Left lung (tissue), 14 donors: Measurements from ENCODE around the gene ZNF490. TPM values are rescaled to one million over a fixed set of nuclear protein-coding genes. Genes with fewer than 3 reads are reported as not detected.
A peak's percentile ranks its signal among the peaks of the same experiment; 100 is the strongest.

ENCODE experiments used
- ATAC-seq: fragments of 200-7000 bp; cut with Tn5 transposase; one replicate; pipeline ENCODE4 v1.9.1; 2020; ENCODE audit warnings: moderate library complexity
- DNase-seq, 4 donors: peaks; one replicate each; pipeline ENCODE4 v3.0.0-alpha.2; 2013 to 2020
- H3K27ac ChIP-seq, 2 donors: fragments of 200-600 bp; sonication (generic) in 1 of 2; one replicate each; pipeline versions ENCODE4 v1.5.0 to v1.8.0; 2020 to 2021
- H3K27me3 ChIP-seq, 2 donors: fragments of 200-600 bp; sonication (generic) in 1 of 2; one replicate each; pipeline versions ENCODE4 v1.5.0 to v1.8.0; 2020 to 2021
- H3K36me3 ChIP-seq, 2 donors: fragments of 200-600 bp; sonication (generic) in 1 of 2; one replicate each; pipeline versions ENCODE4 v1.5.0 to v1.8.0; 2020 to 2021
- H3K4me1 ChIP-seq, 2 donors: fragments of 200-600 bp; one replicate each; pipeline ENCODE4 v1.8.0; 2021
- H3K4me3 ChIP-seq, 2 donors: fragments of 200-600 bp; sonication (generic) in 1 of 2; one replicate each; pipeline versions ENCODE4 v1.5.0 to v1.8.0; 2020 to 2021; ENCODE audit warnings: mild to moderate bottlenecking in 1 of 2
- H3K9me3 ChIP-seq, 2 donors: fragments of 200-600 bp; sonication (generic) in 1 of 2; one replicate each; pipeline versions ENCODE4 v1.5.0 to v1.8.0; 2020 to 2021
- CTCF ChIP-seq, 2 donors: fragments of 200-600 bp; sonication (generic) in 1 of 2; IDR thresholded peaks; one replicate each; pipeline versions ENCODE4 v1.5.0 to v1.8.0; 2021; ENCODE audit warnings: antibody characterized with exemption in 2 of 2
- intact Hi-C, 2 donors: fragments of 100-400 bp; cut with DNase I; formaldehyde crosslinking; loops; one replicate each; pipeline versions ENCODE4 v1.11.2 to v1.14.2; 2022
- long read RNA-seq, 12 donors: library from polyadenylated mRNA in 2 of 12; unstranded in 2 of 12; transcript quantifications; one replicate each; pipeline ENCODE4 v2.0.0 and lab custom pipeline, GENCODE V29; 2019 to 2026
- polyA plus RNA-seq, 6 donors: library from polyadenylated mRNA; unstranded; fragments of 120-200 nt; gene quantifications; one replicate each; pipeline ENCODE4 v1.2.1, GENCODE V29; 2013; ENCODE audit not compliant: insufficient read length in 6 of 6
- total RNA-seq, 2 donors: library from RNA; stranded (reverse); fragmentation: NEBNext Ultra II Directional; extraction: Animal tissue kit (Norgen Biotek cat#: 25700); gene quantifications; one replicate each; pipeline ENCODE4 v1.2.1, GENCODE V29; 2021
- donor health status: DM: no; HTN: yes; CAD: no.
- donor health status: DM: no; HTN: no; CAD: no.

The ZNF490 gene
- total RNA-seq = 10 to 100 TPM in 1 of 2 donors, 1 to 10 TPM in 1; 9.2 to 11.7 TPM
- 1 to 10 TPM; 5.1 to 6.0 (median 5.4) TPM for polyA plus RNA-seq
- long read RNA-seq, donor 1, full-length matches to known transcripts = 2 of 2 reads
- long read RNA-seq, donor 1, partial matches to known transcripts = 0 of 2 reads
- long read RNA-seq, donor 1, other reads (novel, unspliced or antisense) = 0 of 2 reads
- long read RNA-seq, donor 2, partial matches to known transcripts = 0 of 1 reads
- long read RNA-seq, donor 2, other reads (novel, unspliced or antisense) = 0 of 1 reads
- long read RNA-seq, donor 3 = 0 reads
- long read RNA-seq, donor 4, partial matches to known transcripts = 0 of 1 reads
- long read RNA-seq, donor 4, other reads (novel, unspliced or antisense) = 0 of 1 reads
- long read RNA-seq, donor 5, full-length matches to known transcripts = 1 of 9 reads
- long read RNA-seq, donor 5, partial matches to known transcripts = 8 of 9 reads
- long read RNA-seq, donor 5, other reads (novel, unspliced or antisense) = 0 of 9 reads
- long read RNA-seq, donor 6, full-length matches to known transcripts = 1 of 1 reads
- long read RNA-seq, donor 6, partial matches to known transcripts = 0 of 1 reads
- long read RNA-seq, donor 6, other reads (novel, unspliced or antisense) = 0 of 1 reads
- long read RNA-seq, donor 7, partial matches to known transcripts = 67 of 67 reads
- long read RNA-seq, donor 7, other reads (novel, unspliced or antisense) = 0 of 67 reads
- long read RNA-seq, donor 8 = 0 reads
- long read RNA-seq, donor 9 = 0 reads
- long read RNA-seq, donor 10 = 0 reads
- long read RNA-seq, donor 11 = 0 reads
- long read RNA-seq, donor 12 = 0 reads

GRCh38 chr19:12610540-12611360 is at the start of gene ZNF490, which contains the start of gene ZNF791:
Gene ZNF490 (minus strand): TSS chr19:12610813. CDS start chr19:12610680, 133 bp downstream.
Gene ZNF791 (plus strand): TSS chr19:12610920. CDS start chr19:12611080, 160 bp downstream.
- no peaks in the 10 kb centered on the region for H3K9me3 ChIP-seq
- no peak for TF ChIP-seq CTCF (IDR thresholded peaks at IDR 0.05)
- peak within 1 kb of the TSS; percentile 96 to 97 for H3K27ac ChIP-seq
- peak; percentile 96 to 98 (median 97) for DNase-seq
- H3K4me1 ChIP-seq = peaks cover 11 to 55% of the 10 kb centered on the region in 2 donors
- peak within 1 kb of the TSS; percentile 94 to 97 for H3K4me3 ChIP-seq
- ATAC-seq = peak; percentile 99
- H3K36me3 ChIP-seq = peaks cover 0 to 19% of the 10 kb centered on the region in 2 donors
- no peaks in the 10 kb centered on the region for H3K27me3 ChIP-seq
- intact Hi-C loops = no loop called here

- Histone ChIP-seq H3K36me3 (peaks cover 0 to 100% of the 10 kb centered on the region in 2 donors), H3K4me3 (no peak overlapping the region), H3K27me3 (no peaks in the 10 kb centered on the region), H3K4me1 (no peaks in the 10 kb centered on the region), H3K27ac (no peak overlapping the region), H3K9me3 (no peaks in the 10 kb centered on the region)
- ATAC-seq (no peak), DNase-seq (no peak)
- no peak for TF ChIP-seq CTCF (IDR thresholded peaks at IDR 0.05)
- intact Hi-C loops = no loop called here
These were observed 47.4 kb upstream of the ZNF490 start for GRCh38 chr19:12657966-12658365.

GRCh38 chr19:12656899-12657571 is 46.4 kb upstream of the ZNF490 start:
- H3K4me1 ChIP-seq = no peaks in the 10 kb centered on the region
- intact Hi-C loops = no loop called here
- ATAC-seq (no peak), DNase-seq (no peak)
- TF ChIP-seq CTCF (IDR thresholded peaks at IDR 0.05) = no peak
- H3K36me3 ChIP-seq = peaks cover 0 to 100% of the 10 kb centered on the region in 2 donors
- no peaks in the 10 kb centered on the region for H3K27me3 ChIP-seq
- no peaks in the 10 kb centered on the region for H3K9me3 ChIP-seq
- no peak overlapping the region for H3K27ac ChIP-seq
- no peak overlapping the region for H3K4me3 ChIP-seq

DNA sequence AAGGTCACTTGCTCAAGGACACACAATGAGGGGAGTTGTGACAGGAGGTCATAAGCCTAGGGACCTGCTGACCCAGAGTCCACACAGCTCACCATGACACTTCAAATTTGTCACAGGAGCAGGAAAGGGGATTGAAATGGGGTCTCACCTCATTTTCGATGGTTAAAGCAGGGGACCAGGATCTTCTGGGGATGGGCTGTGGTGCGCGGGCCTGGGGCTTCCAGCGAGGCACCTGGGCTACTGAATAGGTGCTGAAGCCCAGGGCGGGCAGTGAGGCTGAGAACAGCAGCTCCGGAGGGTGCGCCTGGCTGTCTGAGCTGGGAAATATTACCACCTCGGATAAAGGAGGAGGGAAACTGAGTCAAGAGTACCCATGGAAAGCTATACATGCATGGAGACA is 44.9 kb upstream of the ZNF490 start:
- Histone ChIP-seq H3K27ac (no peak overlapping the region), H3K4me1 (no peaks in the 10 kb centered on the region), H3K9me3 (no peaks in the 10 kb centered on the region), H3K27me3 (no peaks in the 10 kb centered on the region), H3K36me3 (peaks cover 0 to 94% of the 10 kb centered on the region in 2 donors), H3K4me3 (no peak overlapping the region)
- TF ChIP-seq CTCF (IDR thresholded peaks at IDR 0.05) = no peak
- intact Hi-C loops = no loop called here
- no peak for DNase-seq
- no peak for ATAC-seq
